Measurements from ENCODE around the gene ZNF346.
"Not testable (repeated sequence)": the region's sequence is repeated elsewhere in the genome, so short reads cannot be mapped to it uniquely, and the experiment has no call there.

ZNF346 gene

GRCh38 chr5:177010153-177010552 is 12.3 kb upstream of the ZNF346 start:
- DNase-seq, result no peak

GRCh38 chr5:177015156-177015555 is 7.3 kb upstream of the ZNF346 start:
- no peak for DNase-seq

- no peak for DNase-seq
These were observed 4.2 kb upstream of the ZNF346 start for GRCh38 chr5:177018341-177018740.

- DNase-seq, result no peak
These were observed 2.5 kb upstream of the ZNF346 start for GRCh38 chr5:177020033-177020432.

- no peak for DNase-seq
These were observed 788 bp downstream of the ZNF346 start for GRCh38 chr5:177023303-177023664.

GRCh38 chr5:177024559-177024958 is 2.1 kb downstream of the ZNF346 start:
- DNase-seq, result no peak

GRCh38 chr5:177025101-177025601 is 2.7 kb downstream of the ZNF346 start:
- DNase-seq, result no peak

- DNase-seq, result no peak
These were observed 5.2 kb downstream of the ZNF346 start for GRCh38 chr5:177027665-177028064.

- no peak for DNase-seq
These were observed 7.0 kb downstream of the ZNF346 start for GRCh38 chr5:177029498-177029897.

- no peak for DNase-seq
These were observed 13.5 kb downstream of the ZNF346 start for GRCh38 chr5:177035976-177036375.

GRCh38 chr5:177036443-177036842 is 13.9 kb downstream of the ZNF346 start:
- no peak for DNase-seq

- DNase-seq, result no peak
These were observed 14.4 kb downstream of the ZNF346 start for GRCh38 chr5:177036921-177037320.

GRCh38 chr5:177040814-177041420 is 18.4 kb downstream of the ZNF346 start:
- DNase-seq, result no peak

GRCh38 chr5:177041936-177042335 is 19.4 kb downstream of the ZNF346 start:
- DNase-seq, result no peak

- DNase-seq, result no peak
These were observed 20.6 kb downstream of the ZNF346 start for GRCh38 chr5:177043114-177043513.

- DNase-seq, result no peak
These were observed 21.5 kb downstream of the ZNF346 start for GRCh38 chr5:177043958-177044357.

- DNase-seq, result no peak
These were observed 22.1 kb downstream of the ZNF346 start for GRCh38 chr5:177044641-177045040.

GRCh38 chr5:177045631-177046030 is 23.1 kb downstream of the ZNF346 start:
- no peak for DNase-seq

- not testable (repeated sequence) for DNase-seq
These were observed 26.0 kb downstream of the ZNF346 start for GRCh38 chr5:177048531-177048930.

GRCh38 chr5:177049285-177049684 is 26.8 kb downstream of the ZNF346 start:
- no peak for DNase-seq

GRCh38 chr5:177064500-177065277 is 42.2 kb downstream of the ZNF346 start:
- no peak for DNase-seq

- DNase-seq, result no peak
These were observed 43.0 kb downstream of the ZNF346 start for GRCh38 chr5:177065491-177065890.

GRCh38 chr5:177066224-177066623 is 43.7 kb downstream of the ZNF346 start:
- no peak for DNase-seq

- no peak for DNase-seq
These were observed 45.0 kb downstream of the ZNF346 start for GRCh38 chr5:177067503-177067902.
